GM20000 (cell line): ENCODE results near the gene CORO2B.

Experiments used
- DNase-seq: peaks from one replicate; pipeline ENCODE4 v3.0.0; 2012; ENCODE audit warnings: low spot score
- TF ChIP-seq, protein P1 (sequence below): IDR thresholded peaks from 2 replicates; pipeline ENCODE4 v1.5.1; 2012; ENCODE audit warnings: mild to moderate bottlenecking, control low read depth; ENCODE audit errors: extremely low read depth, missing control alignments

CORO2B gene

DNA sequence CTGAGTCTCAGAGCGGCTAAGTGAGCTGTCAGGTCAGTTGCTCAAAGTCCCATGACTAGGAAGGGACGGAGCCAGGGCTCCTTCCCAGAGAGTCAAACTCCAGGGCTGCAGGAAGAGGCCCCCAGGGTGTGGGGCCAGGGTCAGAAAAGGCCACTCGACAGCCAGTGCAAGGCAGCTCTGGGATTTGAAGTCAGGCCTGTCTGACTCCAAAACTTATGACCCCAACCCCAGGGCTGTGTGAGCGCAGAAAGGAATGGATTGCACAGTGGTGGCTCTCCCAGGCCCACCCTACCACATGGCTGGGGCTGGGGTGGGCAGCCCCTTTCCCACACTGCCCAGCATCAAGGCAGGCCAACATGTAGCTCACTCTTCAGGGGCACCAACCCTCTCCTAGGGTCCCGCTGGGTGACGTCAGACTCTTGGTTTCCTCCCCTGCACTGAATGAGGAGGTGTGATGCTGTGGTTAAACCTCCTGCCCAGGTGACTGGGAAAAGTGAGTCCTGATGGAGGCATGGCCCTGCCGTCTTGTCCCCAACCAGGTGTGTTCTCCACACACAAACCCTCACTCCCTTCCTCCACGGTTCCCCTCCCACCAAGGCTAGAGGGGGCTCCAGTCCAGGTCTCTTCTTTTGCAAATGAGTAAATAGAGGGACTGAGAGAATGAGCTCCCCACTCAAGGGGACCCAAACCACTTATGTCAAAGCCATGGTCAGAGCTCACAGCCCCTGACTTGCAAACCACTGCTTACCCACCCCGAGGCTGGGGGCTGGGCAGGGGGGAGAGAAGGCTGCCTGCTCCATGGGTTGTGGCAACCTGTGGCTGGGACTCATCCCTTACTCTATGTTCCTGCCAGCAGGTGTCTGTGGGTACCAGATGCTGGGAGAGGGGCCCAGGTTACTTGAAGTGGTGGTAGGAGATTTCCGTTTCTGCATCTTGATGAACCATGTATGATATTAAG lies 23.8 kb upstream of the CORO2B start:
- TF ChIP-seq, protein P1, sequence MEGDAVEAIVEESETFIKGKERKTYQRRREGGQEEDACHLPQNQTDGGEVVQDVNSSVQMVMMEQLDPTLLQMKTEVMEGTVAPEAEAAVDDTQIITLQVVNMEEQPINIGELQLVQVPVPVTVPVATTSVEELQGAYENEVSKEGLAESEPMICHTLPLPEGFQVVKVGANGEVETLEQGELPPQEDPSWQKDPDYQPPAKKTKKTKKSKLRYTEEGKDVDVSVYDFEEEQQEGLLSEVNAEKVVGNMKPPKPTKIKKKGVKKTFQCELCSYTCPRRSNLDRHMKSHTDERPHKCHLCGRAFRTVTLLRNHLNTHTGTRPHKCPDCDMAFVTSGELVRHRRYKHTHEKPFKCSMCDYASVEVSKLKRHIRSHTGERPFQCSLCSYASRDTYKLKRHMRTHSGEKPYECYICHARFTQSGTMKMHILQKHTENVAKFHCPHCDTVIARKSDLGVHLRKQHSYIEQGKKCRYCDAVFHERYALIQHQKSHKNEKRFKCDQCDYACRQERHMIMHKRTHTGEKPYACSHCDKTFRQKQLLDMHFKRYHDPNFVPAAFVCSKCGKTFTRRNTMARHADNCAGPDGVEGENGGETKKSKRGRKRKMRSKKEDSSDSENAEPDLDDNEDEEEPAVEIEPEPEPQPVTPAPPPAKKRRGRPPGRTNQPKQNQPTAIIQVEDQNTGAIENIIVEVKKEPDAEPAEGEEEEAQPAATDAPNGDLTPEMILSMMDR, result no peak
- no peak for DNase-seq

DNA sequence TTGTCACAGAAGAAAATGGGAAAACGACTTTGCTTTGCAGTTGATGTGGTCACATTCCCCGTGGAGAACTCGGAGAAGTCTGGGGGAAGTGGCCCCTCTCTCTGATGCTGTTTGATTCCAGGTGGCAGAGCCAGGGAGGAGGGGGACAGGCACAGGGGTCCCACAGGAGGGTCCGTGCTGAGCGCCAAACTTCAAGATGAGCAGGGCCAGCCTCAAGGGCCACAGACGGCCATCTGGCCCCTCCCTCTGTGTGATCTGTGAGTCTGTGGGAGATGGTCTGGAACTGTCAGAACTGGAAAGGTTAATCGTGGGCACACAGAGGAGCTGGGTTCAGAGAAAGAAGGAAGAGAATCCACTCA lies 23.1 kb upstream of the CORO2B start:
- DNase-seq, result no peak
- TF ChIP-seq, protein P1, result no peak

DNA sequence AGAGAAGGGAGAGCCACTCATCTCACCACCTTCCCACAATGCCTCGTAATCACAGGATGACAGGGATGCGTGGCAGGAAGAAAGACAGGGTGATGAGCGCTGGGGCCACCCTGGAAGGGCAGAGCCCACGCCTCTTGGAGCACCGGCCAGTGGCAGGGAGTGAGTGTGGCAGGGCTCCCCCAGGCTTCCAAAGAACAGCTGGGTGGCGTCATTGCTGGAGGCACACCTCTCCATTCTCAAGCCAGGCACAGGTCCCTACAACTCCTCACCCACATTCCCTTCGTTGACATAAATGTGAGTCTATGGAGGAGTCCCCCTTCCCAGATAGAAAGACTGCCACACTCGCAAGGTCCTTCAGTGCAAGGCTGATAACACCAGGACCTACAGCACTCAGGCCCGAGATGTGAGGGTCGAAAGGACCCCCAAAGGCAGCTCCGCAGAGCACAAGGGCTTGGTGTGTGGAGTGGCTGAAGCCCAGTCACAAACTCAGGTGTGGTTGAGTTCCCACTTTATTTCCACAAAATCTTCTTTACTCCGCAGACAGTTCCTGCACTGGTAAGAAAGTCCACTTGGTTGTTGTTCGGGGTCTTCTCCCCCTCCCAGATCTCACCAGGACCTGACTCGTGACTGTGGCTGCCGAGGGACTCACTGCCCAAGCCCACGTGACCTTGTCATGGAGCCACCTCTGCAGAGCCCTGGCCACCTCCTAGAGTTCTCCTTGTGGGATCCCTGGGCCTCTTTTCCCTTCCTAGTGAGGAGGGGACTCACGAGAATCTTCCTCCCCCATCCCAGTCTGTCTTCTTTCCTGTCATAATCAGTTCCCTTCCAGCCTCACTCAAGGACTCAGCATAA lies 22.4 kb upstream of the CORO2B start:
- TF ChIP-seq, protein P1, result no peak
- DNase-seq, result no peak

DNA sequence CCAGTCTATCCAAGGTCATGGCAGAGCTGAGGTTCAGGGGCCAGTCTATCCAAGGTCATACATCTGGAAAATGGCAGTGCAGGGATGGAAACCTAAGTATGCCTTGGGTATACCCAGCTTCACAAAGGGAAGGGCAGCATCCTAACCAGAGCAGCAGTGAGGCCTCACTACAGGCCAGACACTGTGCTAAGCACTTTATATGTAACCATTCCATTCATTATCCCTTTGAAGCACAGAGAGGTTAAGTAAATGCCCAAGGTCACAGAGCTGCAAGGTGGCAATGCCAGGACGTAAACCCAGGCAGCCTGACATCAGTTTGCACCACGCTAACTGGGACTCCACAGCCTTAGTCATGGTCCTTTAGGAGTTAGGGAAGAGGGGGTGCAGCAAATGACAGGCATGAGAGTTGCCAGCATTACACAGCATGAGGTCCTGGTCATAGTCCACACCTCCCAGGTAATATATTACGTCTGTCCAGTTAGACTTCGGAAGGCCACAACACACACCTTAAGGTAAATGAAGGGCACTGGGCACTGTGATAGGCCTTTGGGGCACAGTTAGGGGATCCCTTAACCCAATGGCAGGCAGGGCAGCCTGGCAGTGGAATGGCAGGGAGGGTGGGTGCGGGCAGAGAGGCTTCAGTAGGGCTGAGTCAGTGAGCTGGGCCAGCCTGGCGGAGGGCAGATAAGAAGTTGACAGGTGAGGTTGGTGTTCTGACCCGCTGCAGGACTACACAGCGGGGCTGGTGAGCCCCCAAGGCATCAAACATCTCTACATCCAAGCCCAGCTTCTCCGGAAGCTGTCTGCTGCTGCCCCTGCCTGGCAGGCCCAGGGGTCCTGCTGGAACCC lies 21.1 kb upstream of the CORO2B start:
- TF ChIP-seq, protein P1, result no peak
- no peak for DNase-seq

DNA sequence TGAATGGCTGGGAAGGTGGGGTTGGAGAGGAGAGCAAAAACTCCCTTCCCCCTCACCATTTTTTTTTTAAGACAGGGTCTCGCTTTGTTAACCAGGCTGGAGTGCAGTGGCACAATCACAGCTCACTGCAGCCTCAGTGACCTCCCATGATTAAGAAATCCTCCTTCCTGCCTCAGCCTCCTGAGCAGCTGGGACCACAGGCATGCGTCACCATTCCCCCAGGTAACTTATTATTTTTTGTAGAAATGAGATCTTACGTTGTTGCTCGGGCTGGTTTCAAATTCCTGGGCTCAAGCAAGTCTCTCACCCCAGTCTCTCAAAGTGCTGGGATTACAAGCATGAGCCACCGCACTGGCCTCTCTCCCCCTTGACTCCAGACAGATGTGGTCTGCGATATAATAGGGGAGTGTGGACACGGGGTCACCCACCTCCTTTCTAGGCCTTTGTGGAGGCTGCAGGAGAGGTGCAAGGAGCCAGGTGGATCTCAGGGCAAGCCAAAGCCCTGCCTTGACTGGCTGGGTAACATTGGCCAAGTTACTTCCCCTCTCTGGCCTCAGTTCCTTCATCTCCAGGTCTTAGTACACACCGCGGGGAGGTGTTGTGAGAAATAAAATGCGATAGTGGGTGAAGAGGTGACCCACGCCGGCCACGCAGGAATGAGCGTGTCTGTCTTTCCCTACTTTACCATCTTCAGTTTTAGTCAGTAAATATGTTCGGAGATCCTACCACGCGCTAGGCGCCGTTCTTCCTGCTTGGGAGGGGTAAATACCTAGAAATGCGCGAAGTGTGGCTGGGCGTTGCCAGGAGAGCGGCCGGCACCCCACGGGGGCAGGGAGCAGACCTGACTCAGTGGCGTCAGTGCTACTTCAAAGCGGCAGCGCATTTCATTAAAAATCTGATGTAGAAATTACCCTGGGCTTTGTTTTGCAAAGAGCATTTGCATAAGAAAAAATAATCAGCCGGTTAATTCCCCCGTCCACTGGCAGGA lies 20.2 kb upstream of the CORO2B start:
- DNase-seq, result no peak
- TF ChIP-seq, protein P1, result no peak
